RWPE2 (cell line): ENCODE results near the gene UBTF.

Source experiments
- ATAC-seq: fragments of 200-7000 bp; cut with Tn5 transposase; 3 replicates; pipeline ENCODE4 v1.9.1; 2021; ENCODE audit warnings: low read depth
- DNase-seq: peaks from one replicate; pipeline ENCODE4 v3.0.0-alpha.2; 2020; ENCODE audit warnings: low spot score
- H3K27ac ChIP-seq: fragments of 450-650 bp; 2 replicates; pipeline ENCODE4 v1.5.1; 2017; ENCODE audit warnings: mild to moderate bottlenecking; ENCODE audit not compliant: poor library complexity, severe bottlenecking
- H3K27me3 ChIP-seq: fragments of 250-450 bp; sonication (Bioruptor Pico); 2 replicates; pipeline ENCODE4 v1.5.1; 2021; ENCODE audit warnings: mild to moderate bottlenecking, moderate library complexity; ENCODE audit not compliant: insufficient read depth, poor library complexity, severe bottlenecking
- H3K36me3 ChIP-seq: fragments of 250-450 bp; sonication (Bioruptor Pico); 2 replicates; pipeline ENCODE4 v1.5.1; 2020; ENCODE audit warnings: low read depth, mild to moderate bottlenecking, moderate library complexity
- H3K4me1 ChIP-seq: fragments of 250-450 bp; sonication (Bioruptor Pico); 2 replicates; pipeline ENCODE4 v1.5.1; 2021; ENCODE audit warnings: mild to moderate bottlenecking, moderate library complexity; ENCODE audit not compliant: insufficient read depth, poor library complexity, severe bottlenecking
- H3K4me3 ChIP-seq: fragments of 250-450 bp; sonication (Bioruptor Pico); 2 replicates; pipeline ENCODE4 v1.5.1; 2021; ENCODE audit warnings: mild to moderate bottlenecking, moderate library complexity; ENCODE audit not compliant: severe bottlenecking
- H3K9me3 ChIP-seq: fragments of 250-450 bp; sonication (Bioruptor Pico); 2 replicates; pipeline ENCODE4 v1.5.1; 2021; ENCODE audit warnings: mild to moderate bottlenecking, moderate library complexity; ENCODE audit not compliant: severe bottlenecking
- TF ChIP-seq, protein P1 (sequence below): fragments of 450-650 bp; IDR thresholded peaks from one replicate; pipeline ENCODE4 v1.5.1; 2017; ENCODE audit warnings: mild to moderate bottlenecking, moderate library complexity; ENCODE audit not compliant: poor library complexity, severe bottlenecking

The UBTF gene

DNA sequence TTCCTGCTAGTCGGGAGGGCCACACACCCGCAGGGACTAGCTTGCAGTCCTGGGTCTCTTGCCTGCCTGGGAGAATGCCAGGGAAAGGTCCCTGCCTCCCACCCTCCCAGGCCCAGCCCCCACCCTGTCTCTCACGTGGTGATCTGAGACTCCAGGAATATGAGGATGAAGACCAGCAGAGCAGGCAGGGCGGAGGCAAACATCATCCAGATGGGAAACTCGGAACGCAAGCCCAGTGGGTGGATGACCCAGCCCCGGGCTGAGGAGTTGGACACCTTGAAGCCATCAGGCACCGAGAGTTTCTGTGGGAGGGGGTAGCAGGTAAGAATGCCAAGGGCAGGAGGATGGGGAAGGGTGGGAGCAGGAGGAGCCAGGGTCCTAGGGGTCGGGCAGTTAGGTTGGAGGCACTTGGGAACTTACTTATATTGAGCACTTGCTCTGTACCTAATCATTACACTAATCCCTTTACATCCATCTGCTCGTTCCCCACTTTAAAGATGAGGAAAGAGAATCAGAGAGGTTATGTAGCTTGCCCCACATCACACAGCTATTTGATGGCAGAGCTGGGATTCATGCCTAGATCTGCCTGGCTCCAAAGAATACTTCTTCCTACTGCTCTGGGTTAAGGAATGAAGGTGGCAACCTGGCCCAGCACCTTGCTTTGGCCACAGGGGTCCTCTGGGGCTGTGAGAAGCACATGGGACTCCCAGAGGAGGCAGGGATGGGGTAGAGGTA lies 35.1 kb upstream of the UBTF start:
- no peaks in the 10 kb centered on the region for H3K36me3 ChIP-seq
- no peak overlapping the region for H3K4me3 ChIP-seq
- H3K4me1 ChIP-seq = no peaks in the 10 kb centered on the region
- TF ChIP-seq, protein P1, sequence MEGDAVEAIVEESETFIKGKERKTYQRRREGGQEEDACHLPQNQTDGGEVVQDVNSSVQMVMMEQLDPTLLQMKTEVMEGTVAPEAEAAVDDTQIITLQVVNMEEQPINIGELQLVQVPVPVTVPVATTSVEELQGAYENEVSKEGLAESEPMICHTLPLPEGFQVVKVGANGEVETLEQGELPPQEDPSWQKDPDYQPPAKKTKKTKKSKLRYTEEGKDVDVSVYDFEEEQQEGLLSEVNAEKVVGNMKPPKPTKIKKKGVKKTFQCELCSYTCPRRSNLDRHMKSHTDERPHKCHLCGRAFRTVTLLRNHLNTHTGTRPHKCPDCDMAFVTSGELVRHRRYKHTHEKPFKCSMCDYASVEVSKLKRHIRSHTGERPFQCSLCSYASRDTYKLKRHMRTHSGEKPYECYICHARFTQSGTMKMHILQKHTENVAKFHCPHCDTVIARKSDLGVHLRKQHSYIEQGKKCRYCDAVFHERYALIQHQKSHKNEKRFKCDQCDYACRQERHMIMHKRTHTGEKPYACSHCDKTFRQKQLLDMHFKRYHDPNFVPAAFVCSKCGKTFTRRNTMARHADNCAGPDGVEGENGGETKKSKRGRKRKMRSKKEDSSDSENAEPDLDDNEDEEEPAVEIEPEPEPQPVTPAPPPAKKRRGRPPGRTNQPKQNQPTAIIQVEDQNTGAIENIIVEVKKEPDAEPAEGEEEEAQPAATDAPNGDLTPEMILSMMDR = no peak
- DNase-seq (no peak), ATAC-seq (no peak)
- no peaks in the 10 kb centered on the region for H3K27me3 ChIP-seq
- H3K9me3 ChIP-seq = no peaks in the 10 kb centered on the region
- no peak overlapping the region for H3K27ac ChIP-seq

DNA sequence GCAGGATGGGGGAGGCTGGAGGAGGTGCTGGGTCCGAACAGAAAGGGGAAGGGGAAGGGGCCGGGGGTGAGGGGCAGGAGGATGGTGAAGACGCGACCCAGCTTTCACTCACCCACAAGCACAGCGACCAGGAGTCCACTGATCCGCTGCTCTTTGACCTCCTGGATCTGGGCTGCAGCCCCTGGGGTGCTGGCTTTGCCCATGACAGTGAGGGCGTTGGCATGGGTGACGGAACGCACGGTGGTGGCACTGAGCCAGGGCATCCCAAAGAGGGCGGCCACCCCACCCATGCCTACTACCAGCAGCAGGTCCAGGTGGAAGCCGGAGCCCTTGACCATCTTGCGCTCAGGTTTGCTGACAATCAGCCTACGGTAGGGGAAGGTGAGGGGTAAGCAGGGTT lies 33.5 kb upstream of the UBTF start:
- Histone ChIP-seq H3K9me3 (no peaks in the 10 kb centered on the region), H3K27me3 (no peaks in the 10 kb centered on the region), H3K36me3 (no peaks in the 10 kb centered on the region), H3K27ac (no peak overlapping the region), H3K4me1 (no peaks in the 10 kb centered on the region), H3K4me3 (no peak overlapping the region)
- no peak for ATAC-seq
- no peak for DNase-seq
- TF ChIP-seq, protein P1 = no peak

DNA sequence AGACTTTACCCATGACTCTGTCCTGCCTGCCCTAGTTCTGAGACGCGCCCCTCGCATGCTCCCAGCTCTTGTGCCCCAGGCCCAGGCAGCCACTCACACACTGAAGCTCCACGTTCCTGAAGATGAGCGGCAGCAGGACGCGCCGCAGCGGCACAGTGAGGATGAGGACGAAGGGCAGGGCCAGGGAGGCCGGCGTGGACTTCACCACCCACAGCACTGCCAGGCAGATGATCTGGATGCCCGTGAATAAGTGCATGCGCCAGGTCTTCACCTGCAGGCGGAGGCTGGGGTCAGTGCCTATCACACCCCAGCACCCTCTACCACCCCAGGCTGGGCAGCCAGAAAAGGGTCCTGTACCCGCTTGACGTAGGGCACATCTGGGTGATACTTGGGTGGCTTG lies 31.6 kb upstream of the UBTF start:
- ATAC-seq (no peak), DNase-seq (no peak)
- no peak overlapping the region for H3K27ac ChIP-seq
- no peaks in the 10 kb centered on the region for H3K4me1 ChIP-seq
- TF ChIP-seq, protein P1 = no peak
- H3K9me3 ChIP-seq = no peaks in the 10 kb centered on the region
- no peaks in the 10 kb centered on the region for H3K36me3 ChIP-seq
- no peaks in the 10 kb centered on the region for H3K27me3 ChIP-seq
- no peak overlapping the region for H3K4me3 ChIP-seq

DNA sequence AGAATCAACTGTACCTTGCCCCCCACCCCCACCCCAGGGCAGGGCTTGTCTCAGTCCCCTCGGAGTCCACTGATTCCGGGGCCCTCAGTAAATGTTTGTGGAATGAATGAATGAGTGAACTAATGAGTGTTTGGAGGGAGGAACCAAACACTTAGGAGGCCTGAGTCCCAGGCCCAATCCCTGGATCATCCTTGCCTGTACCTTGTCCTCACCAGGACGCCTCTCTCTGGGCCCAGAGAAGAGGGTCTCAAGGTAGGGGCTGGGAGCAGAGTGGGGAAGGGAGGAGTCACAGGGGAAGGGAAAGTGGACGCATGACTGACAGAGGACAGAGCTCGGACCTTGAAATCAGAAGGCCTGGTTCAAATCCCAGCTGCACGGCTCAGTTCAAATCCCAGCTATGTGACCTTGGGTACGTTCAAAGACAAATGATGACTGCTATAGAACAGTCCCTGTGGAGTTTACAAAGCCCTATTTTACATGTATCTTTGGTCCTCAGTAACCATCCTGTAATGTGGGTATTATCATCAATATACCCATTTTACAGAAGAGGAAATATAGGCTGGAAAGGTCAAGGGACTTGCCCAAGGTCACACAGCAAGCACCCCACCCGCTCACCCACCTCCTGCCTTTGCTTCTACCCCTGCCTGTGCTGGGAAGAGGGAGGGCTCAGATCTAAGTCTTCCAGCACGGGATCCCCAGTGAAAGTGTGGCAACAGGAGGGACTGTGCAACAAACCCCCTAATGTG lies 30.2 kb upstream of the UBTF start:
- ATAC-seq (no peak), DNase-seq (no peak)
- TF ChIP-seq, protein P1 = no peak
- Histone ChIP-seq H3K9me3 (no peaks in the 10 kb centered on the region), H3K27ac (no peak overlapping the region), H3K4me1 (no peaks in the 10 kb centered on the region), H3K4me3 (no peak overlapping the region), H3K27me3 (no peaks in the 10 kb centered on the region), H3K36me3 (no peaks in the 10 kb centered on the region)
